Vagina (tissue), 2 donors: Measurements from ENCODE around the gene FAR2. TPM values are rescaled to one million over a fixed set of nuclear protein-coding genes. Genes with fewer than 3 reads are reported as not detected.

Experiments used
- DNase-seq, 2 donors: peaks; one replicate each; pipeline ENCODE4 v3.0.0-alpha.2; 2017; ENCODE audit errors: extremely low spot score in 2 of 2
- H3K27ac ChIP-seq: fragments of 200-600 bp; sonication (generic); one replicate; pipeline ENCODE4 v1.5.1; 2019
- H3K27me3 ChIP-seq: fragments of 200-600 bp; sonication (generic); one replicate; pipeline ENCODE4 v1.5.1; 2019
- H3K36me3 ChIP-seq, 2 donors: fragments of 200-600 bp; sonication (generic); one replicate each; pipeline ENCODE4 v1.5.1; 2017 to 2019
- H3K4me1 ChIP-seq: fragments of 200-600 bp; sonication (generic); one replicate; pipeline ENCODE4 v1.5.1; 2019
- H3K4me3 ChIP-seq, 2 donors: fragments of 200-600 bp; sonication (generic); 1 replicate in 1 of 2; 2 replicates in 1 of 2; pipeline ENCODE4 v1.5.1; 2016 to 2019
- H3K9me3 ChIP-seq: fragments of 200-600 bp; sonication (generic); one replicate; pipeline ENCODE4 v1.5.1; 2019
- POLR2A ChIP-seq, 2 donors: fragments of 450-650 bp; IDR thresholded peaks; one replicate each; pipeline ENCODE4 v1.6.1; 2017; ENCODE audit warnings: antibody characterized with exemption in 2 of 2, mild to moderate bottlenecking in 2 of 2, moderate library complexity in 2 of 2
- POLR2AphosphoS5 ChIP-seq, 2 donors: sonication (generic); formaldehyde crosslinking; IDR thresholded peaks; one replicate each; pipeline ENCODE4 v1.9.0; 2017; ENCODE audit warnings: antibody characterized with exemption in 2 of 2, mild to moderate bottlenecking in 2 of 2, low read depth in 1 of 2; ENCODE audit not compliant: insufficient read depth in 1 of 2
- intact Hi-C: fragments of 100-400 bp; cut with DNase I; formaldehyde crosslinking; loops from one replicate; pipeline ENCODE4 v1.15.1; 2023
- total RNA-seq: library from RNA; depleted of rRNA; stranded (reverse); fragments of >200 nt; gene quantifications from one replicate; pipeline ENCODE4 v1.2.3, GENCODE V29; 2016
- TF ChIP-seq, protein P1 (sequence below), 3 experiments: fragments of 450-650 bp in 2 of 3; fragments of 200-600 bp in 1 of 3; sonication (generic) in 1 of 3; IDR thresholded peaks; one replicate each; pipeline ENCODE4 v1.5.1; 2017 to 2019; ENCODE audit warnings: antibody characterized with exemption in 3 of 3, mild to moderate bottlenecking in 2 of 3, moderate library complexity in 2 of 3

Gene FAR2
- total RNA-seq, 1 donor from 2014 or later = 16.2 TPM

DNA sequence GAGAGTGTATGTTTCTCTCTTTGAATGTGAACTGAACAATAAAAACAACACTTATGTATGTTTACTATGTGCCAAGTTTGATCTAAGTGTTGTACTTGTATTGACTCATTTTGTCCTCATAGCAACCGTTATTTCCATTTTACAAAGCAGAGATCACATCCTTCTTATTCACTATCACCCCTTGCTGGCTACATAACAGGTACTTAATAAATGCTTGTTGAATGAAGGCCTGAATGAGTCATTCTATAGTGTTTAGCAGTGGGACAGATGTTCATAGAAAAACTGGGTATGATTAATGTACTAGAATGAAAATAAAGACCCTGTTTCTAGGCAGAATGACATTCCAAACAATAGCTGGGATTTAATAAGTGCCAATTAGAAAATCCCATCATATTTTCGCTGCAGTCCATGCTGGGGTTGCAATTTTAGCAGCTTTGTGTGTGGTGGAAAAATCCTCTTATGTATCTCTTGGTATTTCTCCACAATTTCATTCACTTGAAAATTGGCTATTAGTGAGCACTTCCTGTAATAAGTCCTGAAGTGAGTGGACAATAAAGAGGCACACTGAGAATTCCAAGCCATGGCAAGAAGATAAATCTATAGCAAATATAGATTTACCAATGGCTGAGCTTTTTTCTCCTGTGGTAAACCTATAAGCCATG, 86.0 kb downstream of the FAR2 start:
- no peak for DNase-seq
- Histone ChIP-seq H3K4me3 (no peak overlapping the region), H3K4me1 (peaks cover 2% of the 10 kb centered on the region), H3K36me3 (no peaks in the 10 kb centered on the region), H3K27ac (no peak overlapping the region), H3K9me3 (no peaks in the 10 kb centered on the region), H3K27me3 (no peaks in the 10 kb centered on the region)
- intact Hi-C loops = no loop called here
- no peak for TF ChIP-seq POLR2AphosphoS5 (IDR thresholded peaks at IDR 0.05; ENCODE audit: insufficient read depth in 1 of 2, low read depth in 1 of 2)
- TF ChIP-seq, protein P1, sequence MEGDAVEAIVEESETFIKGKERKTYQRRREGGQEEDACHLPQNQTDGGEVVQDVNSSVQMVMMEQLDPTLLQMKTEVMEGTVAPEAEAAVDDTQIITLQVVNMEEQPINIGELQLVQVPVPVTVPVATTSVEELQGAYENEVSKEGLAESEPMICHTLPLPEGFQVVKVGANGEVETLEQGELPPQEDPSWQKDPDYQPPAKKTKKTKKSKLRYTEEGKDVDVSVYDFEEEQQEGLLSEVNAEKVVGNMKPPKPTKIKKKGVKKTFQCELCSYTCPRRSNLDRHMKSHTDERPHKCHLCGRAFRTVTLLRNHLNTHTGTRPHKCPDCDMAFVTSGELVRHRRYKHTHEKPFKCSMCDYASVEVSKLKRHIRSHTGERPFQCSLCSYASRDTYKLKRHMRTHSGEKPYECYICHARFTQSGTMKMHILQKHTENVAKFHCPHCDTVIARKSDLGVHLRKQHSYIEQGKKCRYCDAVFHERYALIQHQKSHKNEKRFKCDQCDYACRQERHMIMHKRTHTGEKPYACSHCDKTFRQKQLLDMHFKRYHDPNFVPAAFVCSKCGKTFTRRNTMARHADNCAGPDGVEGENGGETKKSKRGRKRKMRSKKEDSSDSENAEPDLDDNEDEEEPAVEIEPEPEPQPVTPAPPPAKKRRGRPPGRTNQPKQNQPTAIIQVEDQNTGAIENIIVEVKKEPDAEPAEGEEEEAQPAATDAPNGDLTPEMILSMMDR (IDR thresholded peaks at IDR 0.05) = no peak

DNA sequence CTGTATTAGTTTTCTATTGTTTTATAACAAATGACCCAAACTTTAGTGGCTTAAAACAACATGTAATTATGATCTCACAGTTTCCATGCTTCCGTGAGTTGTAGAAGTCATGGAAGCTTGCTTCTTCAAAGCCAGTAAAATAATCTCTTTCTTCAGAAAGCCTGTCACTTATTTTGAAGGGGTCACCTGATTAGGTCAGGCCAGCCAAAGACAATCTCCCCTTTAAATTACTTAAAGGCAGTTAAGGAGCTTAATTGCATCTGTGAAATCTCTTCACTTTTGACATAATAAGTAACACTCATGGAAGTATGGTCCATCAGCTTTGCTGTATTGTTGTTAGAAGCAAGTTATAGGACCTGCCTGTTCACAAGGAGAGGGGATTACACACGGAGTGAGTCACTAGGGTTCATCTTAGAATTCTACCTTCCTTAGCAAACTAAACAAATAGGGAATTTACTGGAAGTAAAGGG, 89.8 kb downstream of the FAR2 start:
- intact Hi-C loops = no loop called here
- Histone ChIP-seq H3K9me3 (no peaks in the 10 kb centered on the region), H3K36me3 (no peaks in the 10 kb centered on the region), H3K27me3 (no peaks in the 10 kb centered on the region), H3K27ac (no peak overlapping the region), H3K4me3 (no peak overlapping the region), H3K4me1 (peaks cover 22% of the 10 kb centered on the region)
- no peak for DNase-seq
- no peak for TF ChIP-seq POLR2A (IDR thresholded peaks at IDR 0.05)
- TF ChIP-seq POLR2AphosphoS5 (IDR thresholded peaks at IDR 0.05; ENCODE audit: insufficient read depth in 1 of 2, low read depth in 1 of 2) = no peak
- TF ChIP-seq, protein P1 (IDR thresholded peaks at IDR 0.05) = no peak

DNA sequence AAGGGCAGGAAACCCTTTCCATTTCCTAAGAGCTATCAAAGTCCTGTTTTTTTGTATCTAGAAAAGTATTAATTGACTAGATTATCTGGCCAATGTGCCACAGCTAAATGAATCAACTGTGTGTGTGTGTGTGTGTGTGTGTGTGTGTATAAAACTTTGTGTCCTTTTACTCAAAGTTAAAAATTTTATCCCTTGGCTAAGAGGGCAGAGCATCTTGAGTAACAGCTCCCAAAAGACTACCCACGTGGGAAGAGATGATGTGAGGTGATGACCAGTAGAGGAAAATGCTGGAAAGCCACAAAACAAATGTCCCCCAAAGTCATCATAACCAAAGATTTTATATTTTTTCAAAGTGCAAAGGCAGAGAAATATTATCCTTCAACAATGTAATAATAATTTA, 90.3 kb downstream of the FAR2 start:
- no peaks in the 10 kb centered on the region for H3K27me3 ChIP-seq
- TF ChIP-seq POLR2A (IDR thresholded peaks at IDR 0.05) (no peak), POLR2AphosphoS5 (IDR thresholded peaks at IDR 0.05; ENCODE audit: insufficient read depth in 1 of 2, low read depth in 1 of 2) (no peak)
- TF ChIP-seq, protein P1 (IDR thresholded peaks at IDR 0.05) = no peak
- no peak overlapping the region for H3K27ac ChIP-seq
- H3K4me1 ChIP-seq = peaks cover 22% of the 10 kb centered on the region
- no peak for DNase-seq
- intact Hi-C loops = no loop called here
- H3K36me3 ChIP-seq = no peaks in the 10 kb centered on the region
- H3K9me3 ChIP-seq = no peaks in the 10 kb centered on the region
- H3K4me3 ChIP-seq = no peak overlapping the region

DNA sequence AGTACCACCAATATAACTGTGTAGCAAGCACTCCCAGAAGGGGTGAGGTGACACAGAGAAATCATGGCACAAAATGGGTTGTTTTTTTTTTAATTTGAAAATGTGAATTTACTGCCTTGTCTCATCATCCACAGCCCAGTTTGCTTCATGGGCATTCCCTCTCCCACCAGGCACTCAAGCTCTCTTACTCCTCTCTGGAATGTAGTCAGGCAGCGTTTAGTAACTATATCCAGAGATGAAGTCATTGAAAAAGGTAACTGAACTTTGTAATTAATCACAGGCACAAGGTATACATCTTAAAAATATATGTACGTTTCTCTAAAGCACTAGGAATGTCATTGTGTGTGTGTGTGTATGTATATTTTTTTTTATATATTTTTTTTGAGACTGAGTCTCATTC, 91.4 kb downstream of the FAR2 start:
- no peak for DNase-seq
- H3K27ac ChIP-seq = no peak overlapping the region
- H3K36me3 ChIP-seq = no peaks in the 10 kb centered on the region
- no peak for TF ChIP-seq POLR2AphosphoS5 (IDR thresholded peaks at IDR 0.05; ENCODE audit: insufficient read depth in 1 of 2, low read depth in 1 of 2)
- TF ChIP-seq POLR2A (IDR thresholded peaks at IDR 0.05) = no peak
- TF ChIP-seq, protein P1 (IDR thresholded peaks at IDR 0.05) = no peak
- peaks cover 22% of the 10 kb centered on the region for H3K4me1 ChIP-seq
- intact Hi-C loops = no loop called here
- no peak overlapping the region for H3K4me3 ChIP-seq
- H3K27me3 ChIP-seq = no peaks in the 10 kb centered on the region
- H3K9me3 ChIP-seq = no peaks in the 10 kb centered on the region

DNA sequence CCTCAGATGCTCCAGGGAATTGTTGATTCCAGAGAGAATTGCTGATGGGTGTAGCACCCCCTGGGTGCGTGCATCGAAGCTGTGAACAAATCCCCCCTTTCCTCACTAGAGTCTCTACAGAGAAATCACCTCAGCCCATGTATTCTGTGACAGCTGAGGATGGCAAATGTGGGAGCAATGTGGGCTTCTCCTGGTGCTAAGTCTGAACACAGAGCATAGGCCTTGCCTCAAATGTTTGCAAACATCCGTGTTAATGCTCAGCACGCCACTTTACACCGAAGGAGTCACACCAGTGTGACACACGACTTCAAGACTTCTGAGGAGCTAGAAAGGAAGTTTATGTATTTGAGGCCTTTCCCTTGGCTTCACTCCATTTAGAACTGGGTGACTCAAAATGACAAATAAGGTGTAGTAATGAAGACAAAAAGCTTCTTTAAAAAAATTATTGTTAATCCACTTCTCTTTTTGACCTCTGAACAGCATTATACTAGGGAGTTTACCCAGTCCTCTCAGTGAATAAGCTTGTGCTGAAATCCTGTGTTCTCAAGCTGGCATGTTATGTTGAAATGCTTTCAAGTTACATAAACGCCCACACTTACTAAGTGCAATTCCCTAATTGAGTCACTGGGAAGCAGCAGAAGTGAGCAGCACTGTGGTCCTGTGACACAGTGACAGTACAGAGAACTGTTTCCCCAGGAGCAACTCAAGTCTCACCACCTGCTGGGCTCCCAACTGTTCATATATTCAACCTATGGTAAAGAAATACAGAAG, 92.9 kb downstream of the FAR2 start:
- intact Hi-C loops = no loop called here
- no peak overlapping the region for H3K4me3 ChIP-seq
- peak overlapping the region; percentile 53 for H3K27ac ChIP-seq
- no peak for TF ChIP-seq POLR2A (IDR thresholded peaks at IDR 0.05)
- TF ChIP-seq POLR2AphosphoS5 (IDR thresholded peaks at IDR 0.05; ENCODE audit: insufficient read depth in 1 of 2, low read depth in 1 of 2) = peak in 1 of 2 donors; percentile 69
- TF ChIP-seq, protein P1 (IDR thresholded peaks at IDR 0.05) = peak in 1 of 3 experiments; percentile 7
- H3K36me3 ChIP-seq = no peaks in the 10 kb centered on the region
- peak in 1 of 2 donors; percentile 89 for DNase-seq
- H3K27me3 ChIP-seq = no peaks in the 10 kb centered on the region
- H3K4me1 ChIP-seq = peaks cover 22% of the 10 kb centered on the region
- H3K9me3 ChIP-seq = no peaks in the 10 kb centered on the region
